ENCODE results near the gene PGAP3.

PGAP3 gene

GRCh38 chr17:39636927-39637736 is 50.7 kb downstream of the PGAP3 start, which contains the start of gene STARD3:
Gene STARD3, plus strand, starts transcription at chr17:39637144. Its CDS starts 16,388 bp downstream, at chr17:39653532.
- peaks cover 27% of the 10 kb centered on the region for H3K36me3 ChIP-seq
- peak within 1 kb of the TSS; percentile 95 for H3K4me3 ChIP-seq (ENCODE audit: low read depth, low read length)
- no peaks in the 10 kb centered on the region for H3K27me3 ChIP-seq (ENCODE audit: insufficient read depth, low read depth, severe bottlenecking)
- no peaks in the 10 kb centered on the region for H3K9me3 ChIP-seq (ENCODE audit: severe bottlenecking)
- peak; percentile 31; the same call in 1 of the 2 replicates for TF ChIP-seq CTCF (IDR thresholded peaks at IDR 0.05; ENCODE audit: low read depth, low read length)
- DNase-seq: peak; percentile 97
- H3K27ac ChIP-seq: peak within 1 kb of the TSS; percentile 94

GRCh38 chr17:39636587-39636926 is 51.3 kb downstream of the PGAP3 start:
- peaks cover 26% of the 10 kb centered on the region for H3K36me3 ChIP-seq
- no peaks in the 10 kb centered on the region for H3K9me3 ChIP-seq (ENCODE audit: severe bottlenecking)
- no peak for TF ChIP-seq CTCF (IDR thresholded peaks at IDR 0.05; ENCODE audit: low read depth, low read length)
- H3K27ac ChIP-seq: peak overlapping the region; percentile 94
- no peaks in the 10 kb centered on the region for H3K27me3 ChIP-seq (ENCODE audit: insufficient read depth, low read depth, severe bottlenecking)
- peak overlapping the region; percentile 95 for H3K4me3 ChIP-seq (ENCODE audit: low read depth, low read length)
- no peak for DNase-seq

GRCh38 chr17:39635614-39636176 is 52.2 kb downstream of the PGAP3 start:
- TF ChIP-seq CTCF (IDR thresholded peaks at IDR 0.05; ENCODE audit: low read depth, low read length): no peak
- Histone ChIP-seq H3K27me3 (ENCODE audit: insufficient read depth, low read depth, severe bottlenecking) (no peaks in the 10 kb centered on the region), H3K4me3 (ENCODE audit: low read depth, low read length) (no peak overlapping the region), H3K36me3 (peaks cover 20% of the 10 kb centered on the region), H3K9me3 (ENCODE audit: severe bottlenecking) (no peaks in the 10 kb centered on the region), H3K27ac (no peak overlapping the region)
- peak; percentile 51 for DNase-seq

GRCh38 chr17:39634384-39634871 is 53.4 kb downstream of the PGAP3 start:
- no peaks in the 10 kb centered on the region for H3K27me3 ChIP-seq (ENCODE audit: insufficient read depth, low read depth, severe bottlenecking)
- no peak overlapping the region for H3K4me3 ChIP-seq (ENCODE audit: low read depth, low read length)
- peak; percentile 55 for TF ChIP-seq CTCF (IDR thresholded peaks at IDR 0.05; ENCODE audit: low read depth, low read length)
- peaks cover 11% of the 10 kb centered on the region for H3K36me3 ChIP-seq
- DNase-seq: peak; percentile 44
- H3K9me3 ChIP-seq (ENCODE audit: severe bottlenecking): no peaks in the 10 kb centered on the region
- H3K27ac ChIP-seq: peak overlapping the region; percentile 7

GRCh38 chr17:39633570-39634183 is 54.2 kb downstream of the PGAP3 start:
- Histone ChIP-seq H3K27me3 (ENCODE audit: insufficient read depth, low read depth, severe bottlenecking) (no peaks in the 10 kb centered on the region), H3K27ac (peak overlapping the region; percentile 3), H3K9me3 (ENCODE audit: severe bottlenecking) (no peaks in the 10 kb centered on the region), H3K4me3 (ENCODE audit: low read depth, low read length) (no peak overlapping the region), H3K36me3 (peaks cover 10% of the 10 kb centered on the region)
- no peak for TF ChIP-seq CTCF (IDR thresholded peaks at IDR 0.05; ENCODE audit: low read depth, low read length)
- DNase-seq: no peak

All from WERI-Rb-1 (cell line).